Urothelium cell line (cell line): ENCODE results near the gene ABHD17C.

ENCODE experiments used
- DNase-seq: peaks from one replicate; pipeline ENCODE4 v3.0.0; 2011; ENCODE audit warnings: low spot score, mixed read lengths
- FAIRE-seq: peaks from 2 replicates; lab custom pipeline; 2011; peaks lifted over from hg19 to GRCh38; lab: Jason Lieb, UNC

ABHD17C gene

DNA sequence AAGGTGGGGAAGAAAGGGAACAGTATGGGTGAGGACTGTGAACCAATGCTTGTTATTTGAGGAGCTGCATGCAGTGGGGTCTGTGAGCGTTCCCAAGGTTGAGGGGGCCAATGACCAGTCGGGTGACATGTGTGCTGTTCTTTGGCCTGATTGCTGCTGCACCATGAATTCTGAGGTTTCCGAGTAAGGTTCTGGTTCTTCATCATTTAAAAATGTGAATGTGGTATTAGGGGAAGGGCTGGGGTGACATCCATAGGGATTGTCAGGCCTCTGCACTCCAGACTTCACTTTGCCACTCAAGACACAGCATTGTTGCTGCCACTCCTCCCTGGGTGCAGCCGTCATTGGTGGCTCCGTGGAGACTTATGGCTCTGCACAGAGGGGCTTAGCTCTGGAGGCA, 32.5 kb downstream of the ABHD17C start:
- DNase-seq = no peak
- no peak for FAIRE-seq

DNA sequence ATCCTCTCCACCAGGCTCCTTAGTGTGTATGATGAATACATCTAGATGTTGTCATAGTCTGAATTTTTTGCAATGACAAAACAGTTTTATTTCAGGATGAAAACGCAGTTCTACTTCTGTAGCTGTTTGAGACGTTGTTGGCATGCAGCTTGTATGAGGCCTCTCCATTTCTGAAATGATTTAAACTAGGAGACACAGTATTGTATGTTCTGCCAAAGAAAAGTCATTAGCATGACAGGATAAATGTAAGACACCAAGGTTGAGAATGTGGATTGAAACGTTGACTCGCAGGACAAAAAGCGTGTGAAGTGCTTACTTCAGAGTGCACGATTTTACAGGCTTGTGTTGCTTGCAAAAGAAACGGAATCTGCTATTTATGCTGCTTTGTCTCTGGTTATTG, 35.3 kb downstream of the ABHD17C start:
- FAIRE-seq (no peak), DNase-seq (no peak)

DNA sequence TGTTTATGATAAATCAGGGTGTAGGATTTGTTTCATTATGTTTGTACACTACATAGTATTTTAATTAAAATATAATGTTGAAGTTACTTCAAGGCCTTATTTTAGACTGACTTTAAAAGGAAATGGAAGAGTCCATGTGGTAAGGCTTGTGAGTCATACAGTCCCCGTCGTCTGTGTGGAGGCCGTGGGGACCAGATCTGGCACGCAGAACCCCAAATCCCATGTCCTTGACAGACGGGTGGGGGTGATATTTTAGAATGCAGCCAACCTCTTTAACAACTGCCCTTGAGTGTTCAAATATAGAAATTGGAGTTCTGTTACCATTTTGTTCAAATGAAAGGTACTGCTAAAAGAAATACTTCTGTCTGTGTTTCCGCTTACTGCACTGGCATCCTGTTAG, 35.8 kb downstream of the ABHD17C start:
- no peak for DNase-seq

DNA sequence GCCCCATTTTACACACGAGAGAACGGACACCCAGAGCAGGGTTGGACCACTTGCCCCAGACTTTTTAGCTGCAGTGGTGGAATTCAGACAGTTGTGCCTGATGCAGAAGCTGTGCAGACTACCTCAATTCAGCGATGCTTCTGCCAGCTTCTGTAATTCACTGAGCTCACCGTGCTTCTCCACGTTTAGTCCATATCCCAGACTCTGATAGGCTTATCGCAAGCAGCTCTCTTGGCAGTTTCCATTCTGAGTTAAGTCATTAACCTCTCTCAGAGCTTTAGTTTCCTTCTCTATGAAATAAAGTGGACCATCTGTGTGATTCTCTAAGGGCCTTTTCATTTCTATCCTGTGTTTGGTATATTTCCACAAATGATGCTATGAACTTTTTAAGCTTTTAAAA, 37.1 kb downstream of the ABHD17C start:
- DNase-seq (no peak), FAIRE-seq (no peak)

More for the DNA sequence above, 35.8 kb downstream of the ABHD17C start:
- FAIRE-seq = no peak

DNA sequence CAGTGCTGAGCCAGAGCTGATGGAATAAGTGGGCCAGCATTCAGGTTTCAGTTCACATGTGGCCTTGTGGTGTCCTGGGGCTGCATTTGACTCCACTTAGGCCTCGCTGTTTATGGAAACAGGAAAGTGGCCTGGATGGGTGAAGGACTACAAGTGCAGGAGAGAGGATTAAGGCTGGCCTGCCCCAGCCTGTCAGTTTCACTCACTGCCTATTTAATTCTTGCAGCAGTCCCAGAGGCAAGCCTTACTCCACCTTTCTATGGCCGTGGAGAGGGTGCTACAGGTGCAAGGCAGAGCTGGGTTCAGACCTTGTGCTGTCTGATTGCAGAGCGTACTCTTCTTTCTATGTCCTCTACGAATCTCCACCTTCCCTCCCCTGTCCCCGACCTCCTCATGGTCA, 37.7 kb downstream of the ABHD17C start:
- FAIRE-seq = no peak
- DNase-seq = no peak

DNA sequence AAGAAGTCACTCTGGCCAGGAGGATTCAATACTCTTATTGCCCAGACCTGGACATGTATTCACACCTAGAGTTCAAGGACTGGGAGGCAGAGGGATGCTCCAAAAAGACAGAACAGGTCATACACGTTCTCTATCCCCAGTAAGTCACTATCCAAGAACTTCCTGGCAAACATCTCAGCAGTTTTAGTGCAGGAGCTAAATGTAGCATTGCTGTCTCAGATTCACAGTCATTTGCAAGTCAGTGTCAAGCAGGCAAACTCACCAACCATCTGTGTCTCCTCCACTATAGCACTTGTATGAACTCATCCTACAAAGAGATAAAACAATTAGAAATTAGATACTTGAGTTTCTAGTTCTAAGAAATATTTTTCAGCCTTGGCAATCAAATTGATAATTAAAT, 38.4 kb downstream of the ABHD17C start:
- no peak for FAIRE-seq
- no peak for DNase-seq

DNA sequence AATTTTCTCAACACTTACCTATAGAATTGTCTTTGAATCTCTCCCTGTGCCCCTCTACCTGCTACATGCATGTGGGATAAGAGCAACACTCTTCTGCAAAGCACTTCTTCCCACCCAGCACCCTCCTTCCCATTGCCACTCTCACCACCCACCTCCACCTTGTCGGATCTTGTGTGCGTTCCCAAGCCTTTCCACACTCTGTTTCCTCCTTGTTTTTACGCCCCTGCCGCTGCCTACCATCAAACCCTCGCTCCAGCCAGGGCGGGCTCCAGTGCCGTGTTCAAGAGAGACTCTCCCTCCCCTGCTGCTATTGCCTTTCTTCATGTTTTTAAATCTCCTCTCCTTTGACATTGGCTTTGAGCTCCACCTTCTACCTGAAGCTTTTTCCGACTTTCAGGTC, 40.2 kb downstream of the ABHD17C start:
- FAIRE-seq = no peak
- DNase-seq = no peak

DNA sequence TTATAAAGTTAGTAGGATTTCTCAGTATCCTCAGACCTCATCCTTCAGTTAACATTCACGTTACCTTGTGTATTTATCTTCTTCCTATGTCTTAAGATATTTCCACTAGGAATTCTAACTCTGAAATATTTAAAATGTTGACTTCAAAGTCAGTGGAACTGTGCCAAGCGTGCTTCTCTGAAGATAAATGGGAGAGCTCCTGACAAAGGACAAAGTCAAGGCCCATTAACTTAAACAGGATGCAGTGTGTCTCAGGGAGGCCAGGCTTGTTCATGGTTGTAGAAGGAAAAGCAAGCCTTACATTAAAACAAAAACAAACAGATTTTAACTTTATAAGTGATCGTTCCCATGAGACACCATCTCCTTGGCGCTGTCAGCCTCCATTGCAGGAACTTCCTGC, 41.5 kb downstream of the ABHD17C start:
- DNase-seq (no peak), FAIRE-seq (no peak)

DNA sequence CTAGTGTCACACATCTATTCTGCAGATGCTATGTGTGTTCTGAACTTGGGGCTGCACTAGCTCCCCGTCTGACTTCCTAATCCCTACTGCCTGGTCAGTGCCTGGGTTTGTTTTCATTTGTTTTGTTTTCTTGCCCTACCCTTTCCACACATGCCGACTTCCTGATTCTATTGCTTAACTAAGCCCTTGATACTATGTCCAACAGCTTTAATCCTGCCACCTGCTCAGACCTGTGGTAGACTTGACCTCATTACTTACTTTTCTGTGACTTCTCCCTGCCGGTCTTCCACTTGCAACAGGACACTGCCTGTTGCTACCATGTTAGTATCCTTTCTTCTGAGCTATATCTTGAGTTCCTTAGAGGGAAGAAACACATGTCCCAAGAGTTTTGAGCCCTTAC, 44.8 kb downstream of the ABHD17C start:
- no peak for FAIRE-seq
- DNase-seq = no peak

DNA sequence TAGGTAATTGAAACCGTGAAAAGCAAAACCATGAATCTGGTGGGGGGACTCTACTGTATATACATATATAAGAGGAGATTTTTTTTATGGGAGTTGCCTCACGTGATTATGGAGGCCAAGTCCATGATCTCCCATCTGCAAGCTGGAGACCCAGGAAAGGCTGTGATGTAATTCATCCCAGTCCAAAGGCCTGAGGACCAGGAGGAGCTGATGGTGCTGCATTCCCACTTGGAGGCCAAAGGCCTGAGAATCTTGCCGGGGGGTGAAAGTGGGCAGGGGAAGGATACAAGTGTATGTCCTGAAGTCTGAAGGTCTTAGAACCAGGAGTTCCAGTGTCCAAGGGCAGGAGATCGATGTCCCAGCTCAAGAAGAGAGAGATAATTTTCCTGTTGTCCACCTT, 47.0 kb downstream of the ABHD17C start:
- no peak for FAIRE-seq
- no peak for DNase-seq

DNA sequence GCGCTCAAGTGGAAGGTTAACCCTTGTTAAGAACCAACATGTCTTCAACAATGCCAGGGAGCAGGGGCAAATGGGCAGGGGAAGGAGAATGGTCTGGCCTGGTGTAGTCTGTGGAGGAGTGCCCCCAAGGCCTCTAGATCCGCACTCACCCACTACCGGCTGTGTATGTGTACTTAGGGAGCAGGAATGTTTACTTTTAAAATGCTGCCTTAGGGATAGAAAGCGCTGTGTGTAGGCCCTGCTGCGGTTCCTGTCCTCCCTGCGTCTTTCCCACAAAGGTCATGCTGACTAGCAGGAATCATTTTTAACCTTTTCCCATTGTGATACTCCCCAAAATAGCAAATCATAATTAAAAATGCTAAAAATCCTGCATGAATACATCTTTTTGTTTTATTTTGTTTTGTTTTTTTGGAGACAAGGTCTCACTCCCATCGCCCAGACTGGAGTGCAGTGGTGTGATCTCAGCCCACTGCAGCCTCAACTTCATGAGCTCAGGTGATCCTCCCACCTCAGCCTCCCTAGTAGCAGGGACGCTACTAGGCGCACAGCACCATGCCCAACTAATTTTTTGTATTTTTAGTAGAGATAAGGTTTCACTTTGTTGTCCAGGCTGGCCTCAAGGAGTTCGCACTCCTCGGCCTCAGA, 48.2 kb downstream of the ABHD17C start:
- DNase-seq = no peak
- FAIRE-seq = no peak

DNA sequence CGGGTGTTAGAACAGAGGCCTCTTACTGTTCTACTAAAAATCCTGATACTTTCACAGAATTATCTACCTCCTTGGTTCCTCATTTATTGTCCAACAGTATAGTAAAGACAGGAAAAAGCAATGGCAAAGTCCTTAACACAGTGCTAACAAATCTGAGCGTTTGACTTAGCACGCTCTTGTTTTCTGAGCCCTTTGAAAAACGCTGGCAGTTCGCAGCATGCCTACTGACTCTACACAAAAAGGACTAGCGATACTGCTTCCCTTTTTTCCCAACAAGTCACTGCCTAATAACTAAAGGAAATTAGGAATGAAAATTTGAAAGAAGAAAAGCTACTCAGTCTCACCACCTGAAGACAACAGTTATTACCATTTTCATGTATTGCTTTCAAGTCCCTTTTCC, 49.3 kb downstream of the ABHD17C start:
- no peak for FAIRE-seq

DNA sequence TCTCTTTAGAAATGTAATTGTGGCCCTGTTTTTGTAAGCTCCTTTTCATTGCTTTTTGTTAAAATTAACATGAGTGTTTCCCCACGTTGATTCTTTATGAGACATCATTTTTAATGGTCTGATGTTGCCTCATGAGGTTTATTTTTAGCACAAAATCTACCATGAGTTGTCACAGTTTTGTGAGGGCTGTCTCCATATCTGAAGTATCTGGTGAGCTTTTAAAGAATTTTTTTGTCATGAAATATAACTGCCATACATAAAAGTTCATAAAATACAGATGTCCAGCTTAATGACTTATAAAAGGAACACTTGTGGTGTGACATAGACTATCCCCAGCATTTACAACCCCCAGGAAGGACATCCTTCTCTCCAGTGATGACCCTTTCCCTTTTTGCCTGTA, 49.7 kb downstream of the ABHD17C start:
- FAIRE-seq = no peak
- DNase-seq = no peak

More for the DNA sequence above, 49.3 kb downstream of the ABHD17C start:
- no peak for DNase-seq

DNA sequence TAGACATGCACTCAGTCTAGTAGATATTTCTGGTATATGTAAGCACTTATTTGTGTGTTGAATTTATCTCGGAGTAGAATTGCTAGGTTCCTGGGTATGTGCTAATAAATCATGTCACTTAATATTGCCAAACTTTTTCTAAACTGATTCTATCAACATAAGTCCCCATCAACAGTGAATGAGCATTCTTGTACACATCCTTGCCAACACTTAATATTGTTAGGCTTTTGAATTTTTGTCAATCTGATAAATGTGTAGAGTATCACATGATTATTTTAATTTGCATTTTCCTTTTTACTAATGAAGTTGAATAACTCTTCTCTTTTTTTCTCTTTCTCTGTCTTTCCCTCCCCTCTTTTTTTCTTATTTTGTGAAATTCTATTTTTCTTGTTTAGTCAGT, 50.8 kb downstream of the ABHD17C start:
- no peak for DNase-seq
- no peak for FAIRE-seq

DNA sequence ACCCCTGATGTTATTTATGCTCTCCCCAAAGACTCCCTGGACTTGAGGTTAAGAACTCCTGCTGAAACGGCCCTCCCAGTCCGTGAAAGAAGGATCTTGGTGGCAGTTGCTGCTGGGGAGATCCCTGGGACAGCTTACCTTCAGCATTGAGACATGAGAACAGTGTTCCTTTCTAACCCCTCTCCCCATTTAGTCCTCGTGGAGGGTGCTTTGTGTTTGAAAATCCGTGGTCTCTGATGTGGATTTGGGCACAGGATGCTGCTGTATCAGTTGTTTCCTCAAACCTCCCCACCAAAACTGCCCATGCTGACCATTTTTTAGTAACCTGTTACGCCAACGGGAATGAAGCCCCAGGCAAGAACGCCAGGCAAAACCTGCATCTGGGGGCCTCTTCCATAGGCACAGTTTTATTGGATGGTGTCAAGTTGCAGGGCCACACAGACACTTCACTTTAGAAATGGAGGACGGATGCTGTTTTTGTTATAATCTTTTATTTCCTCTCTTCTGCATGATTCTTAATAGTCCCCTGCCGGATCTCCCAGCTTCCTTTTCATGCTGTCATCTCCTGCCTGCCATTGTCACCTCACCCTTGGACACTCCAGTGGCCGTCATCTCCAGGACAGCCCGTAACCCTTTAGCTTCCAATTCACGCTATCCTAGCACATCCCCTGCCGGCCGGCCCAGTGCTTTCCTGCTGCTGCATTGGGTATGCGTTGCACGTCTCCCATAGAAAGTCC, 52.4 kb downstream of the ABHD17C start:
- DNase-seq (no peak), FAIRE-seq (no peak)

DNA sequence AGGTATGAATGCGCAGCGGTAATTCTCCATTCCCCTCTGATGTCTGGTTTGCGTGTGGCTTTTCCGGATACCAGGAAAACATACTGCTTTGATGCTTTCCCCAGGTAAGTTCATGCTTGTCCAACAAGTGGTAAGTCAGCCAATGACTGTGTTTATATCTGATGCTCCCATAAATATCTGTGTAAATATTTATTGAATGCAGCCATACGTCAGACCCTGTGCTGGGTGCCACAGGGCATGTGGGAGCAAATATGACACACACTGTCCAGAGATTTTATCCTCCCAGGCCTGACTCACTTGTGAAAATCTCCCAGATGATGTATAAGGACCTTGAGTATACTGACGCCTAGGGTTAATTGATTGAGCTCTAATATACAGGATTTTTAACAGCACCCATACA, 54.5 kb downstream of the ABHD17C start:
- DNase-seq = no peak
- no peak for FAIRE-seq

DNA sequence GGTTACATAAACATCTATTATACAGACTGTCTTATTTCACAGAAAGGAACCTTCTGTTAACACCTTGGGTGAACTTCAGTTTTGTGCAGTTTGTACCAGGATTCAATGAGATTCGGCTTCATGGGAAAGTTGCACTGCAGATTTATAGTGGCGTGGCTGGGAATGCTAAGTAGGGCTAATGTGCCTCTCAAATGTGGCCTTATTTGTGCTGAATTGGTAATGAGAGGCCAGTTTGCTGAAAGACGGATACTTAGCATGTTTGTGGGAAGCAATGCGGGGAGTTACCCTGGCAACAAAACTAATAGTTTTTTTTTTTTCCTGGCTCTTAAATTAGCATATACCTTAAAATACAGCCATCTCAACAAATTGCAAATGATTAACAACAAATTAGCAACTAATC, 55.5 kb downstream of the ABHD17C start:
- no peak for DNase-seq
- FAIRE-seq = no peak

DNA sequence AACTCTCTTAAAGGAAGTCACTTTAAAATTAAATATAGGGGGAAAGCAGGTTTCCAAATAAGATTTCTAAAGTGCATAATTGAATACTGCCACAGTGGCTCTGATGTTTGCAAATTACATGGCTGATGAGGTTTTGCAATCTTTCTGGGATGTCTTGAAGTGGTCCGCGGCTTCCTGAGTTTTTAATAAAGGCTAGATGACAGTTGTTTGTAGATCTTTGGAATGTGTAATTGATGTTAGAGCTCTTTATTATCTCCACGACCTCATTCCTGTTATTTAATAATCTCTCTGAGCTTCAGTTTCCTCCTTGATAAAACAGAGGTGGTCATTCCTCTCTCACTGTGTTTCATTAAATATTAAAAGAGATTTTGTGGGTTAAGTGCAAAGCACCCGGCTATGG, 57.1 kb downstream of the ABHD17C start:
- FAIRE-seq (no peak), DNase-seq (no peak)

DNA sequence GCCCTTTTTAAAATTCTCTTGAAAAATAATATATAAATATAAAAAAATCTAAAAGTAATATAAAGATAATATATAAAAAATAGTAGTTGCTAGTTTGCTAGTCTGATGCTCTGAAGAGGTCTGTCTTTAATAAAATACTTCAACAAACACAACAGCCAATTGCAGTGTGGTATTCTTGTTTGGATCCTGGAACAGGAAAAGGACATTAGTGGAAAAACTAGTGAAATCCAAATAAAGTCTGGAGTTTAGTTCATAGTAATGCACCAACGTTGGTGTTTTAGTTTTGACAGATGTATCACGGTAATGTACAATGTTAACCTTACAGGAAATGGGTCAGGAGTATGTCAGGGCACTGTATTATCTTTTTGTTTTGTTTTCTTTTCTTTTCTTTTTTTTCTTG, 58.1 kb downstream of the ABHD17C start:
- FAIRE-seq = no peak
- no peak for DNase-seq

DNA sequence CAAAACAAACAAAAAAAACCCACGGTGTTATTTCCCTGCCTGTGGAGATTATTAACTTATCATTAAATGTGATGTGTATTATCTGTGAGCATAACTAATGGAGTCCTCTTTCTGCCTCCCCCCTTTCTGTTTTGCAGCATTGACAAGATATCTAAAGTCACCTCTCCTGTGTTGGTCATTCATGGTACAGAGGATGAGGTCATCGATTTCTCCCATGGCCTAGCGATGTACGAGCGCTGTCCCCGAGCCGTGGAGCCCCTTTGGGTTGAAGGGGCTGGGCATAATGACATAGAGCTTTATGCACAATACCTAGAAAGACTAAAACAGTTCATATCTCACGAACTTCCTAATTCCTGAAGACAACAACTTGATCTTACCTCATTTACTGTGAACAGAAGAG, 58.9 kb downstream of the ABHD17C start:
- FAIRE-seq = no peak
- DNase-seq = no peak

DNA sequence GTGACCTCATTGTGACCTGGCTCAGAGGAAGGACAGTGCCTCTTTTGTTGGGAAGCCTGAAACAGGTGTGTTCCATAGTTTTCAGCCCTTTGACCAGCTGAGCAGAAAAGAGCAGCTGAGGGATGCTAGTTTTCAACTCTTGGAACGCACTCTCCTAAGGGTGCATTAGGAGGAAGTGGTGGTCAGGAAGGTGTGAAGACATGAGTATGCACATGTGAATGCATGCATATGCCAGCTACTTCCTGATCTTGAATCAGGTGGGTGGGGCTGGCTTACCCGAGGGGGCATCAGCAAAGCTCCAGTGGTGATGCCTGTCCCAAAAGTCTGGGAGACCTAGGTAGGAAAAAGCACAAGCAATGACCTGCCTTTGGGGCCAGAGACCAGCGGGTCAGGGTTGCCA, 60.8 kb downstream of the ABHD17C start:
- no peak for FAIRE-seq
- DNase-seq = no peak

DNA sequence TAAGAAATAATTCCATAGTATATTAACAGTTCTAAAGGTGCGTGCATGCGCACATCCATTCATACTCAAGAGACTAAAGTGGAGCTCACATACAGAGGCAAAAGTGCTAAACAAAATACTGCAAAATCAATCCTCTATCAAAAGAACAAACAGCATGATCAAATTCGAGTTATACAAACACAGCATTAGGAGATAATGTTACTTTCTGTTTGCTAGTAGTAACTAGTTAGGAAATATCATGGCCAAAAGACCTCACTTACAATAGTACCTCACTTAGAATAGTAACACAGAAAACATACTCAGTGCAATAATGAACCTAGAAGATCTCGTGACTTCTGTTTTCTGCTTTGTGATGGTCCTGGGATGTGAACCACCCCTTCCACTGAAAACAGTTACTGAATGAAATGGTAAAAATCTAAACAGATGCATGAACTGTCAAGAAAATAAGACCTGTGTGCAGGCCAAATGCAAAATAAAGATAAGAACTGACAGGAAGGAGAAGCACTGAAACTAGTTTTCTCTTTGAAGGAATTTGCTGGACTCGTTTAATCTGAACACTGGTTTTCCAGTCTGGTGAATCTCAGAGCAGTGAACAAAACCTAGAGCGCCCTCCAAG, 63.1 kb downstream of the ABHD17C start:
- DNase-seq = no peak
- FAIRE-seq = no peak
